Stimulated activated CD4-positive, alpha-beta T cell treated with anti-CD3 and anti-CD28 coated beads, Interleukin-4, amount 100 ng/mL, for 4 hours (primary cell): Measurements from ENCODE around the gene GAK.

Experiments
- DNase-seq, 2 experiments: peaks; one replicate each; pipeline ENCODE4 v3.0.0-alpha.2; 2020

GAK gene

DNA sequence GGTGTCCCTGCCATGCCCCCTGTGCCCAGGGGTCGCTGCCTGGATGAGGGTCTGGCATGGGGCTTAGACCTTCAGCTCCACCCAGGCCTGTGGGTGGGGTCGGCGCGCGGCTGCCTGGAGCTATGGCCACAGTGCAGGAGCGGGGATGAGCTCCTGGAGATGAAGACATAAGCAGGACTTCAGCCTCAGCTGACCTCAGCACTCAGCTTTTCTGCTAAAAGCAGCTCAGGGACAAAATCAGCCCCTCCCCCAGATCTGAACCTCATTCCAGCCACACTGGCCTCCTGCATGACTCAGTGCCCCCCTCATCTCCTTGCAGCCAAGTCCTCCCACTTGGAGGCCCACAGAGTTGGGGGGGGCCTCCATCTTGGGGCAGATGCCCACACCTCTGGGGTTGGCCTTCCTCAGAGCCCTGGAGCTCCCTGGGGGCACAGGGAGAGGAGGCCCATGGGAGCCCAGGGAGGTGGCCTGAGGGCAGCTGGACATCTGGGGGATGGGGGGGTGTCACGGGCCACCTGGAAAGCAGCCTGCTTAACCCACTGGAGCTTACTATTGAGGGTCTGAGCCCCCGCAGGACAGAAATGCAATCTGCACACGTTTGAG, 86.8 kb downstream of the GAK start:
- no peak for DNase-seq

DNA sequence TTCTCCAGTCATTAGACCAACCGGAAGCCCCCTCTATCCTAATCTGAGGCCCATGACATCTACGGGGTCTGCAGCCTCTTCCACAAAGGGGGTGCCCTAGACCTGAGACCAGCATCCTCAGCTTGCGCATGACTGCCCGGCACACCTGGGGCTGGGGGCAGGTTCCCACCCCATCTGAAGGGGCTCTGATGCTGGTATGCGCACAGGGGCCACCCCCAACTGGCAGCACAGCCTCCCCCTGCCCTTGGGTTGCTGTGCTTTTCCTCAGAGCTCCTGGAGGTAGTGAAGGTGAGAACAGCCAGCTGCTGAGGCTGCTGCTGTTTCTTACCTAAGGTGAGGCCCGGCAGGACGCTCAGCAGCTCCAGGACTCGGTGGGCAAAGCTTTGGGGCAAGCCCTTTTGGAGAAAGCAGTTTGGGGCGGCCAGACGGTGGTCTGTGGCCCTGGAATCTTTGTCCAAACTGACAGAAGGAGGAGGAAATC, 87.3 kb downstream of the GAK start:
- no peak for DNase-seq

DNA sequence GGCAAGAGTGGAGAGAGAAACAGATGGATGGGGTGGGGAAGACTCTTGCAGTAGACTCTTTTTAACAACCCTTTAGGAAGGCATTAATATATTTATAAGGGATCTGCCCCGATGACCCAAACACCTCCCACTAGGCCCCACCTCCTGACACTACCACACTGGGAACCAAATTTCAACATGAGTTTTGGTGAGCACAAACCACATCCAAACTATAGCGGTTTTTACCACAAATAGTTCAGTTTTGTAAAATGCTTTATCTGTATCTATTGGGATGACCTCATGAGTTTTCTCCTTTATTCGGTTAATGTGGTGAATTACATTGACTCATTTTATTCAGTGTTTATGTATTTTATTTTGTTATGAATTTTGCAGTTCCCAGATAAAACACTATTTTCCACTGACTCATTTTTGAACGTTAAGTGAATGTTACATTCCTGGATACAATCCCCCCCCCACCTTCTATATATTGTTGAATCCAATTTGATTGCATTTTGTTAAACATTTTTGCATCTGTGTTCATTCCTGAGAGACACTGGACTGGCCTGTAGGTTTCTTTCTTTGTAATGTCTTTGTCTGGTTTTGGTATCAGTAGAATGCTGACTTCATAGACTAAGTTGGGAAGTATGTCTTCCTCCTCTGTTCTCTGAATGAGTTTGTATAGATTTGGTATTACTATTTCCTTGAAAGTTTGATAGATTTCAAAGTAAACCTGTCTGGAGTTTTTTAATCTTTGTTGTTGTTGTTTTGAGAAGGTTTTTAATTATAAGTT, 92.3 kb downstream of the GAK start:
- no peak for DNase-seq

DNA sequence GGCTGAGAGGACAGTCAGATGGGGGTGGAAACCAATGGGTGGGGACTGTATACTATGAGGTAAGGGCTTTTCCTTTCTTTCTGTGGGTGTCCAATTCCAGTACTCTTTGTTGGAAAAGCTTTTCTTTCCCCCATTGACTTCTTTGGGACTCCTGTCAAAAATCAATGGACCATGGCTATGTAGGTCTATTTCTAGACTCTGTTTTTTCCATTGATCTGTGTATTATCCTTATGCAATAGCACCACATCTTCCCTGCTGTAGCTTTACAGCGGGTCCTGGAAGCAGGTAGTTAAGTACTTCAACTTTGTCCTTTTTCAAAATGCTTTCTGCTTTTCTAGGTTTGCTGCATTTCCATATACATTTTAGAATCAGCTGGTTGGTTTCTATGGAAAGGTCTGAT, 94.3 kb downstream of the GAK start:
- no peak for DNase-seq

DNA sequence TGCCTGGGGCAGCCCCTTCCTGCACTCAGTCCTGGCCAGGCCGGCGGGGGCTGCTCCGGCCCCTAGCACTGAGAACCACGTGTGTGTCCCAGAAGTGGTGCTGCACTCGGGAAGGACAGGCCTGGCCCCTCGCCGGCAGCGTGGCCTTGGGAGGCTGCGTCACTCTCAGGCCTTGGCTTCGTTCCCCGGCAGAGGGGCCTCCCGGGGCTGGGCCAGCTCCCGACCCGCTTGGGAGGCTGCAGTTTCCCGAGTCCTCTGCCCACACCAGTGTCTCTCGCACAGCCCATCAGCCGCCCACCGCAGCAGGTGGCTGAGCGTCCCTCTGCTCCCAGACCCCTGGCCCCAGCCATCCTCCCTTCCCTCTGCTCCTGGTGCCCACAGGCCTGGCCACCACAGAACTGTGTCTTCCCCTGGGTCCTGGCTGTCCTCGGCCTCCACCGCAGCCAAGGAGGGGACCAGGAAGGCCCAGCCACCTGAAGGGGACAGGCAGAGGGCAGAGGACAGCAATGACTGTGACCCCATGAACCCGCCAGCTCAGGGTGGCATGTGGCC, 95.3 kb downstream of the GAK start:
- no peak for DNase-seq

DNA sequence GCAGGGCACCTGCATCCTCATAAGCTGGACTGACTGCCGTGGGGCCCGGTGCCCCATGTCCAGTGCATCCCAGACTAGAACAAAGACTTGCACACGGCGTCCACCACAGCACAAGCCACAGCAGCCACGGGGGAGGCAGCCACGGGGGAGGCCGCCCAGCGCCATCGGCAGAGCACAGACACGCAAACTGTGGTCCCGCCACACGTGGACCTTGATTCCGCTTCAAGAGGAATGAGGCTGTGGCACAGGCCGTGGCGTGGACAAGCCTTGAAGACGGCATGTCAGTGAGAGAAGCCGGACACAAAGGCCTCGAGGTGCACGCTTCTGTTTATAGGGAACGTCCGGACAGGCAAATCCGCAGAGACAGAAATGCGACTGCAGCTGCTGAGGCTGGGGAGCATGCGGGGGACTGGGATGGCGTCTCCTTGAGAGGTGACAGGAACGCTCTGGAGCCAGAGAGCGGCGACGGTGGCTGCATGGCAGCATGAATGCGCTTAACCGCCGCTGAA, 96.1 kb downstream of the GAK start:
- DNase-seq, result no peak

DNA sequence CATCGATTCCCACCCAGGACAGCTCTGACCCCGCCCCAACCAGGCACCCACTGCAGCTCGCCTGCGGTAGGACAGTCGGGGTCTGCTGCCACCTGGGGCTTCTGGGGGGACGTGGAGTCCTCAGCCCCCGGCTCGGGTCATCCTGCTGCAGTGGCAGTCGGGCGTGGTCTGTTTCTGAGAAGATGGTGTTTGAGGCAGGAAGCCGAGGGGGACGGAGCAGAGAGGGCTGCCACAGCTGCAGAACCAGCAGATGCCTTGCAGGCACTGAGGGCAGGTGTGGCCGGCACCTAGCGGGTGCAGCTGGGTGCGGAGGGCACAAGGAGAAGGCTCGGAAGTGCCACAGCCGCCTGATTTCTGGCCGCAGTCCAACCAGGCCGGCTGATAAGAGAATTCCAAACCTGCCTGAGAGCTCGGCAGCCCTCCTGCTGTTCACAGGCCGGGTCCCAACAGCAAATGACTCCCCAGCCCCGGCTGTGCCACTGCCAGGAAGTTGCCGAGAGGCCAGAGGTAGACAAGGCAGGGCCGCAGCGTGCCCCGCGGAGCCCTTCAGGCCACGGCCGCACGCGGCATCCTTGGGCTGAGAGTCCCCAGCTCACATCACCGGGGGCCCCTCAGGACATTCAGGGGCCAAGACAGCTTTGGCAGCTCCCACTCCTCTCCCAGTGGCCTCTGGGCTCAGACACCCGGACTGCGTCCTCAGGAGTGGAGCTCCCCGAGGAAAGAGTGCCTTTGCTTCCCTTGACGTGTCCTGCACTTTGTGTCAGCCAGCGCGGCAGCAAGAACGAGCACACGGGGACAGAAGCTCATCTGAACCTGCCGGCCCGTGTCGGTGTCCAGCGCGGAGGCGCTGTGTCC, 96.7 kb downstream of the GAK start:
- no peak for DNase-seq

DNA sequence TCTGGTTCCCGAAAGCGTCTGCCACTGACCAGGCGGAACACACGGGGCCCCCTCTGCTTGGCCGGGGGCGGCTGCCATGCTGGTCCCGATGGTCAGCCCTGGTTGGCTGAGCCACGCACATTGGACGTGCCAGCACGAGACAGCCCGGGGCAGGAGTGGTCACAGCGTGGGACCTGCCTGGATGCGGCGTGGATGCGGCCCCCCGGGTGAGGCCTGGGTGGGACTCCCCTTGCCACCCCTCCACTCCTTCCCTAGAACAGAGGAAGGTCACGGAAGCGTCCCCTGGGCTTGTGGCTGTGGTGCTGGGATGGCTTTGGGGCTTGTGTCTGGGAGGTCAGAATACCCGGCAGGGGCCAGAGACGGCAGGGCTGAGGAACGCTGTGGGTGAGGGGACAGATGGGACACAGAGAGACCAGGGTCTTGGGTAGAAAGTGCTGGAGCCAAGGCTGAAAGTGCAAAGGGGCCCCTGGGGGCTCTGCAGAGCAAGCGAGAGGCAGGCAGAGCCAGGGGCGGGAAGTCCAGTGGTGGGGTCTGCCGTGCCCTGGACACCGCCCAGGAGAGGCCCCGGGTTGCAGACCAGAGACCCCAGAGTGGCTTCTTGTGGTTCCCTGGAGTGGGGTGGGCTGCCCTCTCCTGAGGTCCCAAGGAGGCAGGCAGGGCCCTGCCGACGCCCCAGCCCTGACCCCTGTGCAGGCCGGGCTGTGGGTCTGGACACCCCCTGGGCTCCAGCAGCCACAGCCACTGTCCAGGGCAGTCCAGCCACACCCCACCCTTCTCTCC, 97.6 kb downstream of the GAK start:
- no peak for DNase-seq

DNA sequence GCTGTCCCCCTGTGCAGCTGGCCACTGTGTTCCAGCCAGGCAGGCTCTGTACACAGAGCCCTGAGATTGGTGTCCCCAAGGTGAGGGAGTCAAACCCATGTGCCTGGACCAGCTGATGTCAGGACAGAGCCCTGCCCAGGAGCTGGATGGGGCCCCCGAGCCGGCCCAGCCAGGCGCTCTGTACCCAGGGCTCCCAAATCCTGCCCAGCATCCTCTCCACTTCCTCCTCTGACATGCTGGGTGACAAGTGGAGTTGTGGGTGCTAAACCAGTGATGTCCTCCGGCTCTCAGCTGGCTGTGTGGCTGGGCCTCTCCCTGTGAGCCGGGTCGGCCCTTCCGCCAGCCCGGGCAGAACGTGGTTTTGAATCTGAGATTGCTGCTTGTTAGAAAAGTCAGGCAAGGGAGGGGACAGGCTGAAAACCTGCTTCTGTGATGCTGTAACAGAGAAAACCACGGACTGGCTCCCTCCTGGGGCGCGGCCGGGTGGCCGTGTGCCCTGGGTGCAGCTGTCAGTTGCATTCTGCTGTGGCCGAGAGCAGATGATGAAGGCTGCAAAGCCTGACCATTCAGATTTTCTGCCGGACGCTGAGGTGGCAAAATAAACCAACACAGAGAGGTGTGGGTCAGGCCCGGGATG, 98.3 kb downstream of the GAK start:
- DNase-seq, result no peak

DNA sequence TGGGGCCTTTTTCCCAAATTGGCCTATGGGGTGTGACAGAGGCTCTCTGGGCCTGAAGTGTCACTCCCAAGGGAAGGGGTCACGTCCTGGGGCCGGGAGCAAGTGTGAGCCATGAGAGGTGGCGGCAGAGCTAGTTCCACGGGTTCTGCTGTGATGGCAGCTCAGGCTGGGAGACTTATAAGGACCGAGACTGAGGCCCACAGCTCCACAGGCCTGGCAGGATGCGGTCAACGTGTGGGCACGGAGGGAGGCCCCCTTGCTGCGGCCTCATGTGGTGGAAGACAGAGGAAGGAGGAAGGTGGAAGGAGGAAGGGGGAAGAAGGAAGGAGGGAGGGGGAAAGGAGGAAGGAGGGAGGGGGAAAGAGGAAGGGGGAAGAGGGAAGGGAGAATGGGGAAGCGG, 99.0 kb downstream of the GAK start:
- no peak for DNase-seq

DNA sequence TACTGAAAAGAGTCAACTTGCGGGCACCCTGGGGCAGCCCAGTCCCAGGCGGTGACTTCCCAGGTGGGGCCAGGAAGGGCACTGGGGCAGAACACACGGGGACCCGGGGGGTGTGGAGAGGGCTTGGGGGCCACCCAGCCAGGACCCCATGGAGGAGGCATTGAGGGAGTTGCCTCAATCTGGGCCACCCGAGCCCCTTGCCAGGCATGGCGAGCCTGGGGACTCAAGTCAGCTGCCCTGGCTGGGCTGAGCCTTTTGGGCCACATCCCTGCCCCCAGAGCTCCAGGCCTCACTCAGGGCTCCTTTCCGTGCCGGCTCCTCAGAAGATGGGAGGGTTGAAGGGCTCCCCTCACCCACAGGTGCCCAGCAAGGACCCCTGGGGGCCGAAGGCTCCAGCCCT, 99.6 kb downstream of the GAK start:
- DNase-seq, result no peak

DNA sequence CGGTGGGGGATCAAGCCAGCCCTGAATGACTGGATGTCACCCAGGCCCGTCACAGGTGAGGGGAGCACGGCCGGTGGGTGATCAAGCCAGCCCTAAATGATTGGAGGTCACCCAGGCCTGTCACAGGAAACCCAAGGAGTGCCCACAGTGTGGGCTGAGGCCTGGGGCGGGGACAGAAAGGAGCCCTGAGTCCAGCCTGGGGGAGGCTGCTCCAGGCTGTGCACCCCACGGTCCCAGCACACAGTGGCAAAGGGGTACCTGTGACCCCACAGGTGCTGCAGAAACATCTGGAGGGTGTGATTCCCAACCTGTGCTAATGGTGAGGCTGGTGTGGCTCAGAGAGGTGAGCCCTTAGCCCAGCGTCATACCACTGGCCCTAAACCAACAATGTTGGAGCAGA, 100.0 kb downstream of the GAK start:
- DNase-seq, result no peak

DNA sequence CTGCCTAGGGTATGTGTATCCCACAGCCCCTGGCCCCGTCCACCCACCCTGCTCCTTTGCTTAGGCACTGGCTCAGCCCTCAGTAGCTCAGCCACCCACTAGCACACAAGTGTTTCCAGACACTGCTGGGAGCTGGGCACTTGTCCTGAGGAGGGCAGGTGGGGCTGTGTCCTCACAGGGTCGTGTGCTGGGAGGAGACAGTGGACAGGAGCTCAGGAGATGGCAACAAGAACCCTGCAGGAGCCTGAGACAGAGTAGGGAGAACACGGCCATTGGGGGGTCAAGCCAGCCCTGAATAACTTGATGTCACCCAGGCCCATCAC, 100.7 kb downstream of the GAK start:
- no peak for DNase-seq

DNA sequence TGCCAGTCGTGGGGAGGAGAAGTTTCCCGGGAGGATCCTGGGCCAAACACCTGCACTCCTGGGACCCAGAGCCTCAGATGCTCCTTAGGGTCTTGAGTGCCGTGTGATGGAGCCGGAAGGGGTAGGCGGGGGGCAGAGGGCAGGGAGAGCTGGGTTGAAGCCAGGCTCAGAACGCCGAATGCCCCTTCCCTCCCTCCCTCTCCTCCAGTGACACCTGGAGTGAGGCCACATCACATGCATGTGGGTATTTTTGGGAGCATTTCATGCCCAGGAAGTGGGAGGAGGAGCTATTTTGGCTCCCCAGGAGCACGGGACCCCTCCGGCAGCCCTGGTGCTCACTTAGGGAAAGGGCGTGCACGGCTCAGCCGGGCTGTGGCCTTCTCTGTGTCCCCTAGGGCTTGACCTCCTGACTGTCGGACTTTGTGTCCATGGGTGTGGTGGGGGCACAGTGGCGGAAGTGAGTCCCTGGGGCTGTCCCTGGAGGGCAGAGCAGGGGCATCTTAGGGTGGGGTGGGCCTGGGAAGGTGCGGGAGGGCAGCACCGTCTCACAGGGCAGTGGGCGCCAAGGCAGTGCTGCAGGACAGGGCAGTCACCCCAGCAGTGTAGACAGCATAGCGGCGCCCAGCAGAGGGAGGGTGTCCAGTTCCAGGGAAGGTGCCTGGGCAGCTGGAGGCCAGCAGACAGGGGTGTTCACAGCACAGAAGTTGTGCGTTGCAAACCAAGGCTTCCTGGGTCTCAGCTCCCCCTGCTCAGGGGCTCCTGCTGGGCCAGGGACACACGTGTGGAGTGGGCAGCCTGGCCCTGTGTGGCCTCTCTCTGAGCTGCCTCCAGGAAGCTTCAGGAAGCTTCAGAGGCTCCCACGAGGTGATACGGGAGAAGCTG, 101.3 kb downstream of the GAK start:
- no peak for DNase-seq

DNA sequence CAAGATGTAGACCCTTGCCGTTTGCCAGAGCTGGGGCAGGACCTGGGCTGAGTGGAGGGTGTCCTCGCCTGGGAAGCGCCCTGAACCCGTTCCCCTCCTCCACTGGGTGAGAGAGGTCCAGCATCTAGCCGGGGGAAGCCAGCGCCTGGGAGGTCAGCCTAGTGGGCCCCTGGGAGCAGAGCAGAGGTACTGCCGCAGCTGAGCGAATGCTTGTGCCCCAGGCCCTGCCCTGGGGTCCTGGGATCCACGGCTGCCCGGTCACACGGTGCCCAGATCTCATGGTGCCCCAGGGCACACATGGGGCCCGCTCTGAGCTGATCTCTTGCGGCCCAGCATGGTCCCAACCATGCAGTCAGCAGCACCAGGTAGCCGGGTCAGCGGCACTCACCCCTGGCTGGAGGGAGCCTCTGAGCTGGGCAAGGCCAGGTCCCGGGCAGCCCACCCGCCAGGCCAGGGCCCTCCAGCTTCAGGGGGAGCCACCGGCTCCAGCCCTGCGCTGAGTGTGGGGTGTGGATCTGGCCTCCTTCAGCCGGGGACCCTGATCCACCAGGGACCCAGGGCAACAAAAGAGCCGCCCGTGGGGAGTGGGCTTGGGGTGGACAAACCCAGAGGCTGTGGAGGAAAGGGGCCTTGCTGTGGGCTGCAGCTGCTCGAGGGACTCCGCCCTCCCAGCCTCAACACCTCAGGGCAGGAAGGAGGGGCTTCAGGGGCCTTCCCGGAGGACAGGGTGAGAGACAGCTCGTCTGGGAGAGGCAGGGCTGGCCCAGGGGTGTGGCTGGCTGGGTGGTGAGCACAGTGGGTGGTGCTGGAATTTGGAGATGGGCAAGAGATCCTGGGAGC, 102.1 kb downstream of the GAK start:
- no peak for DNase-seq

DNA sequence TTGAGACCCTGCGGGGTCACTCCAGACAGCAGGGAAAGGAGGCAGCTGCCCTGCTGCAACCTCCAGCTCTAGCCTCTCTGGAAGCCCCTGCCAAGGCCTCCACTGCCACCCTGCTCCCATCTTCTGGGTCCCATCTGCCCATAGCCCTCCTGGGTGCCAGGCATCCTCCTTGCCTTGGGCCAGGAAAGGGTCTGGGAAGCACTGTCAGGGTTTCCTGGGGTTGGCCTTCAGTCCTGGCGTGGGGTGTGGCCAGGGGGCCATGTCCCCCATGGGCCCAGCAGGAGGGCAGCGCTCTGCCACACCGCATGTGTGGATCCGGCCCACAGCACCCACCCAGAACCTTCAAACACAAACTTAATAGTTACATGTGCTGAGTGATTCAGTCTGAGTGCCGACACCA, 102.8 kb downstream of the GAK start:
- no peak for DNase-seq

DNA sequence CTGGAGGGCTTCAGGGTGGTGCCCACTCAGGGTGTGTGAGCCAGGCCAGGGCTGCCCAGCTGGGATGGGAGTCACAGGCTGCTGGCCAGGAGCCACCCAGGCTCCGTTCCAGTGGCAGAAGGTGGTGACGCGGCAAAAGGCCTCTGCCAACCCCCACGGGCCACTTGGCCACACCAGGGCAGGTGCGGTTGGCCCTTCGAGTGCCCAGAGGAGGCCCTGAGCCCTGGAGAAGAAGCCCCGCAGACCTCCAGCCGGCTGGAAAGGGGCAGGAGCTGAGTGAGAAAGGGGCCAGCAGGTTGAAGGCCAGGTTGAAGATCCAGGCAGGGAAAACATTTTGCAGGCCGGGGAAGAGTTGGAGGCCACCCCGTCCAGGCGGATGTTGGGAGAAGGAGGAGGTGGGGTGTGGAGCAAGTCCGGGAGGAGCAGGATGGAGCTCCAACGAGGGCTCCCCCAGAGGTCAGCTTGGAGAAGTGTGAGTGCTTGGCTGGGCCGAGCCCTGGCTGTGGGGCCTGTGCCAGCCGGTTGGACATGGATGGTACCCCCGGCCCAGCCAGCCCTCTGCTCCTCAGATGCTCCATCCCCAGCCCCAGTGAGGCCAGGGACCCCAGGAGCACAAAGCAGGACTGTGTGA, 103.4 kb downstream of the GAK start:
- DNase-seq, result no peak

DNA sequence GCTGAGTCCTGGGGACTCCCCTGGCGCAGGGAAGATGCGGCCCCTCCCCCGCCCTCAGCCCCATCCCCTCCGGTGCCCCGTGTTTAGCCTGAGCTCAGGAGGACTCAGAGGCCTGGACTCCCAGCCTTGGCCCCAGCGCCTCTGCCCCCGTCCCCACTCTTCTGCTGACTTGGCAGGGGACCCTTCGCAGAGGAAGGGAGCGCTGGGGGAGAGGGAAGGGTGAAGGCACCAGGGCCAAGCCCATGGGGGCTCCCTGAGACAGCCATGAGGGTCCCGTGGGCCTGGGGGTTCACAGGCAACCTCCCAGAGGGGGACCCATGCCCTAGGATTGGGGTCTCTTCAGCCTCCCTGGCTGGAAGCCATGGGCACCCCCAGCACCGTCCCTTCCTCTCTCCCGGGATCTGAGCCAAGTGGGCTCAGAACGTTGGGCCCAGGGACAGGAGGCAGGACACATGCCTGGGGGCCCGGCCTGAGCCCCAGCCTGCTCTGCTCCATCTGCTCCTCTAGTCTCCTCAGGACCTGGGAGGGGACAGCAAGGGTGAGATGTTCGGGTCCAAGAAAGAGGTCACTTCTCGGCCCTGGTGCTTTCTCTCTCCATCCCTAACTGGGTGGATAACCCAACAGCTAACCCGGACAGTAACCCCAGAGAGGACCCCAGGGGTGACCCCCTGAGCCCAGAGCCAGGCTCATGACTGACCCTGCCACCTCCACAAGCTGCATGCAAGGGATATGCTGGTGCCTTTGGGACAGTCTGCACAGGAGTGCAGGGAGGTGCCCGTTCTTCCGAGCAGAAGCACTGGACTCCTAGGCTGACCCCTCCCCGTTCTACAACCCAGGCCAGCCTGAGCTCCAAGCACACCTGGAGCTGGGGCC, 104.7 kb downstream of the GAK start:
- no peak for DNase-seq
